Duodenal mucosa (tissue), 2 donors: ENCODE measurements around the gene C12orf43.

Experiments
- H3K27ac ChIP-seq: one replicate; pipeline ENCODE4 v1.7.0; 2013; ENCODE audit warnings: low read depth, low read length
- H3K27me3 ChIP-seq, 2 donors: one replicate each; pipeline ENCODE4 v1.7.0; 2013; ENCODE audit warnings: low read length in 2 of 2, control low read depth in 1 of 2; ENCODE audit not compliant: insufficient read depth in 2 of 2, control insufficient read depth in 1 of 2
- H3K36me3 ChIP-seq, 2 donors: one replicate each; pipeline ENCODE4 v1.7.0; 2013; ENCODE audit warnings: low read length in 2 of 2, control low read depth in 1 of 2; ENCODE audit not compliant: insufficient read depth in 2 of 2, control insufficient read depth in 1 of 2
- H3K4me1 ChIP-seq, 2 donors: one replicate each; pipeline ENCODE4 v1.7.0; 2013; ENCODE audit warnings: low read length in 2 of 2, control low read depth in 1 of 2; ENCODE audit not compliant: insufficient read depth in 2 of 2, control insufficient read depth in 1 of 2
- H3K4me3 ChIP-seq, 2 donors: one replicate each; pipeline ENCODE4 v1.7.0; 2013; ENCODE audit warnings: low read length in 2 of 2, low read depth in 1 of 2
- H3K9ac ChIP-seq, 2 donors: one replicate each; pipeline ENCODE4 v1.7.0; 2013; ENCODE audit warnings: low read length in 2 of 2, low read depth in 1 of 2
- H3K9me3 ChIP-seq, 2 donors: one replicate each; pipeline ENCODE4 v1.7.0; 2013; ENCODE audit warnings: low read length in 2 of 2, control low read depth in 1 of 2; ENCODE audit not compliant: control insufficient read depth in 1 of 2

Gene C12orf43

DNA sequence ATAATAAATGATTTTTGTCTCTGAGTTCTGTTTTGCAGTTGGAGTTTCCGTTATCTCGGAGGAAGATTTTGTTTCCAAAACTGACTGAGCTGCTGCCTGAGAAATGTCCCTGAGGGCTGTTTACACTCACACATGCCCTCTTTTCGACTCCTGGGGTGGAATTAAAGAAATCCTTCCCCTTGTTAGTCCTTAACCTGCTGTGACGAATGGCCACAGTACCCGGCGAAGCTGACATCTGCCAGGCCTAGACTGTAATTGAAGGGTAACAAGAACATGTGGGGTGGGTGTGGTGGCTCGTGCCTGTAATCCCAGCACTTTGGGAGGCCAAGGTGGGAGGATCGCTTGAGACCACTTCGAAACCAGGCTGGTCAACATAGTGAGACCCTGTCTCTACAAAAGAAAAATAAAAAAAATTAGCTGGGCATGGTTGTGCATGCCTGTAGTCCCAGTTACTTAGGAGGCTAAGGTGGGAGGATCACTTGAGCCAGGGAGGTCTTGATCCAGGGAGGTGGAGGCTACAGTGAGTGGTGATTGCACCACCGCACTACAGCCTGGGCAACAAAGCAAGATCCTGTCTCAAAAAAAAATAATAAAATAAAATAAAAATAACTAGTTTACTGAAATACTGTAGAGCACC, 14.4 kb upstream of the C12orf43 start:
- Histone ChIP-seq H3K4me1 (peaks cover 13 to 19% of the 10 kb centered on the region in 2 donors), H3K27ac (no peak overlapping the region), H3K4me3 (no peak overlapping the region), H3K9ac (no peak overlapping the region), H3K9me3 (no peaks in the 10 kb centered on the region), H3K36me3 (no peaks in the 10 kb centered on the region), H3K27me3 (no peaks in the 10 kb centered on the region)

DNA sequence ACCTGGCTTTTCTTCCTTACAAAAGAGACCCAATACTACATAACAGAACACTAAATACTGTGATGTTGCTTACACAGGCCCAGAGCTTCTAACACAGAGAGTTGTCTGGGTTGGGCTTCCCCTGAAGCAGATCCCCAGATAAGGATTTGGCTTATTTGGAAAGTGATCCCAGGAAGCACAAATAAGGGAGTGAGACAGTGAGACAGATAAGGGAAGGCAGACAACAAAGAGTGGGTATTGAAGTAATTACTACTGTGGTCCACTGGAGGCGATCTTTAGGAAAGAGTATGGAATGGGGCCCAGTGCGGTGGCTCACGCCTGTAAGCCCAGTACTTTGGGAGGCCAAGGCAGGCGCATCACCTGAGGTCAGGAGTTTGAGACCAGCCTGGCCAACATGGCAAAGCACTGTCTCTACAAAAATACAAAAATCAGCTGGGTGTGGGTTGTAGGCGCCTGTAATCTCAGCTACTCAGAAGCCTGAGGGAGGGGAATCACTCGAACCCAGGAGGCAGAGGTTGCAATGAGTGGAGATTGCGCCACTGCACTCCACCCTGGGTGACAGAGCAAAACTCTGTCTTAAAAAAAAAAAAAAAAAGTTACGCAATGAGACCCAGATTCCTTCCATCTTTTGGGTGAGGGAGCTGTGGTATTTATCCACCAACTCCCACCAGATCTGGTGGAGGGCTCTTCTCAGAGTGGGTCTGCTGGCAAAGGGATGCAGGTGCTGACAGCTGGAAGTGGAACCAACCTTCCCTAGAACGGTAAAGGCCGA, 10.2 kb upstream of the C12orf43 start:
- Histone ChIP-seq H3K27me3 (no peaks in the 10 kb centered on the region), H3K36me3 (no peaks in the 10 kb centered on the region), H3K4me1 (peaks cover 5 to 11% of the 10 kb centered on the region in 2 donors), H3K27ac (peak overlapping the region; percentile 81), H3K9ac (peak overlapping the region; percentile 38 to 52), H3K4me3 (peak overlapping the region in 1 of 2 donors; percentile 10), H3K9me3 (no peaks in the 10 kb centered on the region)

DNA sequence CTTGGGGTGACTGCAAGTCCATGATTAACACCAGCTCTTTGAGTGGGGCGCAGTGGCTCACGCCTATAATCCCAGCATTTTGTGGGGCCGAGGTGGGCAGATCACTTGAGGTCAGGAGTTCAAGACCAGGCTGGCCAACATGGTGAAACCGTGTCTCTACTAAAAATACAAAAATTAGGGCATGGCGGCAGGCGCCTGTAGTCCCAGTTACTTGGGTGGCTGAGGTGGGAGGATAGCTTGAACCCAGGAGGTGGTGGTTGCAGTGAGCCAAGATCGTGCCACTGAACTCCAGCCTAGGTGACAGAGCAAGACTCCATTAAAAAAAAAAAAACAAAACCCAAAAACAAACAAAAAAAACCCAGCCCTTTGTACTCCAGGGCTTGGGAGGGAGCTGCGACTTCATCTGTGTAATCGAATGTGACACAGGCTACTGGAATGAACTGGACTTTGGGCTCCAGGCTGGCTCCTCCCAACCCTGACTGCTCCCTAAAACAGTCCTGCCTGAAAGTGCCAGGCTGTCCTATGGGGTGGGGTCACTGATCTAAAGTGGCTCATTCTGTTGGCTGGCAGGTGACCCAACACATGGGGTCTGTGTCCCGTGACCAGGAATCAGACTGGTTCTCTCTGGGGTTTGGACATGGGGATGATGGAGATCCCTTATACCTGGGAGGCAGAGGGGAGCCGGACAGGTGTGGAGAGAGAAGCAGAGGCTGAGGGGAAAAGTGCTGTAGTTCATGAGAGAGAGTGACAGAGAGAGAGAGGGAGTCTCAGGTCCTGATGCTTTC, 9.3 kb upstream of the C12orf43 start:
- peak overlapping the region; percentile 81 for H3K27ac ChIP-seq
- H3K9me3 ChIP-seq, result no peaks in the 10 kb centered on the region
- H3K27me3 ChIP-seq, result no peaks in the 10 kb centered on the region
- peaks cover 5 to 11% of the 10 kb centered on the region in 2 donors for H3K4me1 ChIP-seq
- peak overlapping the region in 1 of 2 donors; percentile 10 for H3K4me3 ChIP-seq
- H3K9ac ChIP-seq, result peak overlapping the region; percentile 38 to 52
- no peaks in the 10 kb centered on the region for H3K36me3 ChIP-seq

DNA sequence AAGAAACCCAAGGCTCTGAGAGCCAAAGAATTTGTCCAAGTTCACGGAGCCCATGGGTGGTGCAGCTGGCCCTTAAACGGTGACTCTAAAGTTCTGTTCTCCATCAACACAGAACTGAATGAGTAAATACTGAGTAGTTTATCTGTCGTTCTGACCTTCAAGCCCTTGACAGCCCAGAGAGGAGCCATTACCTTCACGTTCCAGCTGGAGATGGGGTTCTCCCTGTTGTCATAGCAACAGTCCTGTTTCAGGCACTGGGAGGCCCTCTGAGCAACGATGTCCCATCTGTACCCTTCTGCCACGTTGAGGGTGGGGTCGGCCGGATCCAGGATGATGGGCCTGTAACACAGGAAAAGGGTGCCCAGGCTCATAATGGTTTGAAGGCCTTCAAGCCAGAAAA, 7.5 kb upstream of the C12orf43 start:
- peaks cover 5 to 11% of the 10 kb centered on the region in 2 donors for H3K4me1 ChIP-seq
- no peak overlapping the region for H3K27ac ChIP-seq
- H3K9me3 ChIP-seq, result no peaks in the 10 kb centered on the region
- H3K9ac ChIP-seq, result no peak overlapping the region
- H3K27me3 ChIP-seq, result no peaks in the 10 kb centered on the region
- no peaks in the 10 kb centered on the region for H3K36me3 ChIP-seq
- H3K4me3 ChIP-seq, result no peak overlapping the region

DNA sequence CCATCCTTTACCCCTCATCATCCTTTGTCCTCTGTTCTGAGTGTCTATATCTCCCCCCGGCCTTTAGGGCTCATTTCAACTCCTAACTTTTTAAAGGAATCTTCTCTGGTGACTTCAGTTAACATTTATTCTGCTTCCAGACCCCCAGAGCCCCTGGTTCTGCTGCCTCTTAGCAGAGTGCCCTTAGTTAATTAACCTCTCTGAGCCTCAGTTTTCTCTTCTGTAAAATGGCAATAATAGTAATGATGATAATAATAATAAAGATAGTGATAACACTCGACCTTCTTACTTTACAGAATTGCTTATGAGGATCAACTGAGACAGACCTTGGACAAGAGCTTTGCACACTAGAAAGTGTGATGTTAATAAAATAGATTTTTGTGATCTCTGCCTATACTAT, 6.4 kb upstream of the C12orf43 start:
- Histone ChIP-seq H3K9ac (no peak overlapping the region), H3K36me3 (no peaks in the 10 kb centered on the region), H3K9me3 (no peaks in the 10 kb centered on the region), H3K27me3 (no peaks in the 10 kb centered on the region), H3K27ac (no peak overlapping the region), H3K4me3 (no peak overlapping the region), H3K4me1 (peaks cover 5 to 11% of the 10 kb centered on the region in 2 donors)

DNA sequence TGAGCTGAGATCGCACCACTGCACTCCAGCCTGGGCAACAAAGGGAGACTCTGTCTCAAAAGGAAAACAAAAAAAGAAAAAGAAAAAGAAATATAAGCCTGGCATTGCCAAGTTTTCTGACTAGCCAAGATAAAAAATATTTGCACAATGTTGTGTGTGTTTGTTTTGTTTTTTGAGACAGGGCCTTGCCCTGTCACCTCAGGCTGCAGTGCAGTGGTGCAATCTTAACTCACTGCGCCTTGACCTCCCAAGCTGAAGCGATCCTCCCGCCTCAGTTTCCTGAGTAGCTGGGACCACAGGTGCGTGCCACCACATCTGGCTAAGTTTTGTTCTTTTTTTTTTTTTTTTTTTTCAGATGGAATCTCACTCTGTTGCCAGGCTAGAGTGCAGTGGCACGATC, 5.5 kb upstream of the C12orf43 start:
- Histone ChIP-seq H3K4me1 (peaks cover 5 to 11% of the 10 kb centered on the region in 2 donors), H3K36me3 (no peaks in the 10 kb centered on the region), H3K27ac (no peak overlapping the region), H3K9ac (no peak overlapping the region), H3K9me3 (no peaks in the 10 kb centered on the region), H3K4me3 (no peak overlapping the region), H3K27me3 (no peaks in the 10 kb centered on the region)

DNA sequence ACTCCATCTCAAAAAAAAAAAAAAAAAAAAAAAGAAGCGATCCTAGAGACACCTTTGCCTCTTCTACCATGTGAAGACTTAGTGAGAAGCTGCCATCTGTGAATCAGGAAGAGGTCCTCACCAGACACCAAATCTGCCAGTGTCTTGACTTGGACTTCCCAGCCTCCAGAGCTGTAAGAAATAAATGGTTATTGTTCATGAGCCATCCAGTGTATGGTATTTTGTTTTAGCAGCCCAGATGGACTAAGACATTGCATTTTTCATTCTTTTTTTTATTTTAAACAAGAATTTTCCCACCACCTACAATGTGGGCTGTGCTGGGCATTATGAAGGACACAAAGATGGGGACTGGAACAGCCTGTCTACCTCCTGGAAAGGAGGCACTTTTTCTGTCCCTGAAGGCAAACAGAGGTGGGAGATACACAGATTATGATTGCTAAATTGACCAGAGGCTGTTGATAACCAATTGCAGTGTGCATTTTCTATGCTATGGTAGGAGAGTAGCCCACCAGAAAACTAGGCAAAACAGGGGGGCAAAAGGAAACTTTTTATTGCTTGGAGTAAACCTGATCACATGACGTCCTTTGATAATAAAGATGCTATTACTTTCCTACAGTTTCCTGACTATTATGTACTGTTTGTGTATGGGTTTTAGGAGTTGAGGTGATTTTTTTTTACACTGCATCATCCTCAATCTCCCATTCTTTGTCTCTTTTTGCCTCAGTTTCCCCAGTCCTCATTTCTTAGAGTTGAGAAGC, 2.8 kb upstream of the C12orf43 start:
- H3K4me1 ChIP-seq, result peaks cover 9 to 11% of the 10 kb centered on the region in 2 donors

DNA sequence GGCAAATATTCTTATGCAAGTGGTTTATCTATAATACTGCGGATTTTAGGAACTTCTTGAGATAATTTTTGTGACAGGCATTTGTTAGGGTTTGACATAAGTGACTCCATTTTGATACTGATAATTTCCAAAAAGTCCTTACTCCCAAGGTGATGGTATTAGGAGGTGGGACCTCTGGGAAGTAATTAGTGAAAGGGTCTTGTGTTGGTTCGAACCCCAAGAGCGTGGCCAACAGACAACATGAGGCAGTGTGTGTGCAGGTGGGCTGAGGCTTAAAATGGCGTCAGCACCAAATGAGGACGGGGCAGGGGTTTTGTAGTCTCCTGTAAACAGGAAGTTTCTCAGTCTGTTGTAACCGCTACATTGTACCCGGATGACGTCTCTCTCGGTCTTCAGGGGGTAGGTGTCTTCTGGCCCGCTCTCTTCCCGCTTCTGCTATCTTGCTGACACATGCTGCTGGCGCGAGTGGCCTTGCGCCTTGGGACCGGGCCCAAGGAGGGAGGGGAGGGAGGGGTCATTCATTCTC, 1.7 kb upstream of the C12orf43 start:
- no peak overlapping the region for H3K4me3 ChIP-seq
- peaks cover 9 to 11% of the 10 kb centered on the region in 2 donors for H3K4me1 ChIP-seq
- peaks cover 0 to under 1% of the 10 kb centered on the region in 2 donors for H3K36me3 ChIP-seq
- H3K9me3 ChIP-seq, result no peaks in the 10 kb centered on the region
- no peak overlapping the region for H3K27ac ChIP-seq
- no peak overlapping the region for H3K9ac ChIP-seq
- H3K27me3 ChIP-seq, result no peaks in the 10 kb centered on the region

More for the DNA sequence above, 2.8 kb upstream of the C12orf43 start:
- H3K27ac ChIP-seq, result no peak overlapping the region
- H3K4me3 ChIP-seq, result no peak overlapping the region
- H3K27me3 ChIP-seq, result no peaks in the 10 kb centered on the region
- no peaks in the 10 kb centered on the region for H3K36me3 ChIP-seq
- no peak overlapping the region for H3K9ac ChIP-seq
- no peaks in the 10 kb centered on the region for H3K9me3 ChIP-seq

DNA sequence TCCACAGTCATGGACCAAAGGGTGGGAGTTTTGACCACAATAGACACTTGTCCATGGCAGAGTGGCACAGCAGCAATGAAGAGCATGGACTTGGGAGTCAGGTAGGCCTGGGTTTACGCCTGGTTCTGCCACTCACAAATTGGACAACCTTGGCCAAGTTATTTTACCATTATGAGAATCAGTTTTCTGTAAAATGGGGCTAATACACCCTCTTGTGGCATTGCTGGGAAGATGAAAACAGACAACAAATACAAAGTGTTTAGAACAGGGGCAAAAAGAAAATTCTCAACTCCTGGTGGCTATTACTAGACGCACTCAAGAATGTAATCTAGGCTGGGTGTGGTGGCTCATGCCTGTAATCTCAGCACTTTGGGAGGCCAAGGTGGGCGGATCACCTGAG, 2.6 kb downstream of the C12orf43 start:
- Histone ChIP-seq H3K4me3 (no peak overlapping the region), H3K4me1 (peaks cover 9 to 11% of the 10 kb centered on the region in 2 donors), H3K36me3 (peaks cover 12 to 32% of the 10 kb centered on the region in 2 donors), H3K9ac (no peak overlapping the region), H3K9me3 (no peaks in the 10 kb centered on the region), H3K27ac (no peak overlapping the region), H3K27me3 (no peaks in the 10 kb centered on the region)
